ENCODE data around the gene CEP19. TPM values are rescaled to one million over a fixed set of nuclear protein-coding genes. Genes with fewer than 3 reads are reported as not detected.

CEP19 gene
- total and polyA plus RNA-seq, 2 of the 8 experiments (the other 6 are each of a cell fraction or from before 2014, with no cell fraction given): 0.95 to 1.6 TPM

DNA sequence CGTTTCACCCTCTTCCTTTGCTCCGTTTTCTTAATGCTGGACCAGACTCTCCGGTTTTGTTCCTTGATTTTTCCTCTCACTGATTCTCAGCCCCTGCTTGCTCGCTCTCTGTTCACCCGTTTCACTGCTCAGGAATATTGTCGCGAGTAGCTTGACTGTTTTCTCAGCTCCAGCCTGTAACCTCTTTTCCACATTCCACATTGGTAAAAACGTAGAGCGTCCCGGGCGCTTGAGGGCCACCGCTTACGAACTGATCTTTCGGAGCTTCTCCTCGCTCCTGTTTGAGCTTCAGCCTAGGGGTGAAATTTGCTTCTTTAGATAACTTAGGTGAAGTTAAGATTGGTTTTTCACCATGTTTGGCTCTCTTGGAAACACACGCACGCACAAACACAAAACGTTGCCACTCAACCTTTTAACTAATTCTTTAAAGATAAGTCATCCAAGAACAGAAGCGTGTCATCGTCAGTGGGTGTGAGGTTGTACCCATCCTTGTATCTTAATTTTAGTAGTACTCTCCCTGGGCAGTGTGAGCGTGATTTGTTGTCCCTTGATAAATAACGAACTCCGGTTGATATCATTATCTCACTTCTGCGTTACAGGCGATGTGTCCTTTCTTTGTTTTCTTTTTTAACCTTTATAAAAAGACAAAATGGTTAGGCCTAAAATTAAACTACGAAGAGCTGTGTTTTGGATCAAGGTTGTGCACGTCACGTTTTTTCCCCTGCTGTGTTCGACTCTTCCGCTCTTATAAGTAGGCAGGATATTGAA lies 28.6 kb upstream of the CEP19 start:
- no peaks in the 10 kb centered on the region for H3K9me3 ChIP-seq (ENCODE audit: insufficient read depth in 2 of 2, low read depth in 1 of 2, low read length in 1 of 2)
- peak overlapping the region; percentile 69 for H2BK120ac ChIP-seq (replicated peaks; ENCODE audit: low read depth, low read length)
- no peak overlapping the region for H2BK12ac ChIP-seq (ENCODE audit: low read depth, low read length)
- no peaks in the 10 kb centered on the region for H4K20me1 ChIP-seq (replicated peaks in 1 of 2; ENCODE audit: control insufficient read depth in 1 of 2, insufficient read depth in 2 of 2, low read length in 2 of 2)
- H2AFZ ChIP-seq (ENCODE audit: low read length): peak overlapping the region; percentile 22; the same call in 1 of the 2 replicates
- H3K4me2 ChIP-seq (ENCODE audit: insufficient read depth in 1 of 2, low read depth in 2 of 2, low read length in 2 of 2): peak overlapping the region; percentile 87 to 88
- H3K18ac ChIP-seq (ENCODE audit: extremely low read depth, low read length): peak overlapping the region; percentile 34; the same call in 1 of the 2 replicates
- H3K14ac ChIP-seq (ENCODE audit: insufficient read length): no peak overlapping the region
- H4K8ac ChIP-seq (ENCODE audit: extremely low read depth, insufficient read depth, low read length): peak overlapping the region; percentile 96; the same call in 1 of the 2 replicates
- H3K4me3 ChIP-seq (ENCODE audit: extremely low read depth in 1 of 4, insufficient read depth in 2 of 4, low read depth in 3 of 4, low read length in 4 of 4): peak overlapping the region; percentile 80 to 99 (median 92)
- H3K56ac ChIP-seq (replicated peaks; ENCODE audit: insufficient read length, low read depth, low read length): peak overlapping the region; percentile 90
- H4K5ac ChIP-seq (ENCODE audit: insufficient read length, low read depth, low read length): peak overlapping the region; percentile 55
- H3K79me2 ChIP-seq (ENCODE audit: control insufficient read depth in 1 of 2, insufficient read depth in 2 of 2, low read length in 2 of 2): peaks cover 18 to 57% of the 10 kb centered on the region in 2 experiments
- H2BK15ac ChIP-seq (ENCODE audit: low read length): no peak overlapping the region
- FAIRE-seq (peak; percentile 36), DNase-seq (ENCODE audit: low read depth in 1 of 2, low spot score in 2 of 2) (no peak)
- no peak overlapping the region for H2BK20ac ChIP-seq (ENCODE audit: low read length)
- no peak overlapping the region for H2AK5ac ChIP-seq (ENCODE audit: low read depth, low read length)
- peaks cover 3% of the 10 kb centered on the region; the same call in 1 of the 2 replicates for H3K23me2 ChIP-seq (ENCODE audit: low read depth, low read length)
- no peaks in the 10 kb centered on the region for H3K79me1 ChIP-seq (ENCODE audit: low read depth, low read length)
- peak overlapping the region; percentile 84 to 95 (median 88) for H3K9ac ChIP-seq (replicated peaks in 1 of 4; ENCODE audit: extremely low read depth in 1 of 4, low read depth in 3 of 4, low read length in 3 of 4)
- no peak overlapping the region for H3K23ac ChIP-seq (ENCODE audit: insufficient read length)
- H4K91ac ChIP-seq (replicated peaks; ENCODE audit: insufficient read length, low read length): peak overlapping the region; percentile 44
- 2% methylated on average over 30 of the region's 30 CpGs; no CpG with 5 or more reads in 1 of the 2 experiments for WGBS, 2 experiments (ENCODE audit: extremely low coverage in 1 of 2, insufficient coverage in 1 of 2, insufficient read length in 1 of 2, insufficient replicate concordance in 2 of 2, low coverage in 1 of 2, low lambda C conversion rate in 2 of 2, missing lambda C conversion rate in 1 of 2)
- H2BK5ac ChIP-seq (ENCODE audit: low read depth, low read length): peak overlapping the region; percentile 61
- peaks cover 0 to 4% (median 0%) of the 10 kb centered on the region in 4 experiments; a peak in 2 of 7 replicates for H3K4me1 ChIP-seq (replicated peaks in 1 of 4; ENCODE audit: control insufficient read depth in 3 of 4, insufficient read depth in 4 of 4, low read length in 3 of 4)
- peak overlapping the region; percentile 90 for H3K27ac ChIP-seq (ENCODE audit: low read depth, low read length)
- no peaks in the 10 kb centered on the region for H3K27me3 ChIP-seq (replicated peaks in 1 of 4; ENCODE audit: control insufficient read depth in 3 of 4, extremely low read depth in 1 of 4, insufficient read depth in 3 of 4, low read length in 3 of 4)
- no peak overlapping the region for H3K4ac ChIP-seq (replicated peaks; ENCODE audit: insufficient read length, low read depth, low read length)
- H3K36me3 ChIP-seq (ENCODE audit: control insufficient read depth in 2 of 4, insufficient read depth in 4 of 4, low read length in 3 of 4): no peaks in the 10 kb centered on the region
- CTCF ChIA-PET (ENCODE audit: partially characterized antibody): interaction anchor here (1.0 to 1.2 kb wide), 2 partner anchors 28 to 218 kb away, joined by 3 read pairs; partner anchors contain the start of genes CEP19 and PIGX
- POLR2A ChIA-PET (ENCODE audit: partially characterized antibody): interaction anchor here (0.6 to 2.7 kb wide), 21 partner anchors 8 to 198 kb away, joined by 3 to 23 read pairs (median 4); partner anchors contain the start of genes FBXO45, SENP5 and WDR53
- TF ChIP-seq, protein P1, sequence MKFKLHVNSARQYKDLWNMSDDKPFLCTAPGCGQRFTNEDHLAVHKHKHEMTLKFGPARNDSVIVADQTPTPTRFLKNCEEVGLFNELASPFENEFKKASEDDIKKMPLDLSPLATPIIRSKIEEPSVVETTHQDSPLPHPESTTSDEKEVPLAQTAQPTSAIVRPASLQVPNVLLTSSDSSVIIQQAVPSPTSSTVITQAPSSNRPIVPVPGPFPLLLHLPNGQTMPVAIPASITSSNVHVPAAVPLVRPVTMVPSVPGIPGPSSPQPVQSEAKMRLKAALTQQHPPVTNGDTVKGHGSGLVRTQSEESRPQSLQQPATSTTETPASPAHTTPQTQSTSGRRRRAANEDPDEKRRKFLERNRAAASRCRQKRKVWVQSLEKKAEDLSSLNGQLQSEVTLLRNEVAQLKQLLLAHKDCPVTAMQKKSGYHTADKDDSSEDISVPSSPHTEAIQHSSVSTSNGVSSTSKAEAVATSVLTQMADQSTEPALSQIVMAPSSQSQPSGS (IDR thresholded peaks at IDR 0.05; ENCODE audit: low read length): no peak
- TF ChIP-seq SIN3A (conservative IDR thresholded peaks at IDR 0.05 in 1 of 2, IDR thresholded peaks at IDR 0.05 in 1 of 2; ENCODE audit: low read depth in 1 of 2, low read length in 2 of 2): 0 out of 4 replicates have a peak, but pooled peaks of 1 of the 2 experiments have one; percentile 26
- TF ChIP-seq BCL11A (IDR thresholded peaks at IDR 0.05; ENCODE audit: low read depth in 2 of 2, low read length in 2 of 2): no peak
- no peak for TF ChIP-seq RFX5 (IDR thresholded peaks at IDR 0.05; ENCODE audit: borderline replicate concordance, low read depth, low read length)
- no peak for TF ChIP-seq JUND (IDR thresholded peaks at IDR 0.05; ENCODE audit: low read length)
- no peak for TF ChIP-seq CBX5 (IDR thresholded peaks at IDR 0.05; ENCODE audit: low read depth, low read length)
- TF ChIP-seq PHF8 (conservative IDR thresholded peaks at IDR 0.05; ENCODE audit: low read depth, low read length): no peak
- no peak for TF ChIP-seq BACH1 (IDR thresholded peaks at IDR 0.05; ENCODE audit: low read length)
- no peak for TF ChIP-seq RAD21 (IDR thresholded peaks at IDR 0.05 in 1 of 2, conservative IDR thresholded peaks at IDR 0.05 in 1 of 2; ENCODE audit: low read depth in 2 of 2, low read length in 2 of 2)
